ENCODE data around the gene MDC1. TPM values are rescaled to one million over a fixed set of nuclear protein-coding genes. Genes with fewer than 3 reads are reported as not detected.

MDC1 gene
- total and polyA plus RNA-seq, 2 of the 13 experiments (the other 11 are each of a cell fraction or from before 2014, with no cell fraction given), result 8.4 to 14.0 TPM

DNA sequence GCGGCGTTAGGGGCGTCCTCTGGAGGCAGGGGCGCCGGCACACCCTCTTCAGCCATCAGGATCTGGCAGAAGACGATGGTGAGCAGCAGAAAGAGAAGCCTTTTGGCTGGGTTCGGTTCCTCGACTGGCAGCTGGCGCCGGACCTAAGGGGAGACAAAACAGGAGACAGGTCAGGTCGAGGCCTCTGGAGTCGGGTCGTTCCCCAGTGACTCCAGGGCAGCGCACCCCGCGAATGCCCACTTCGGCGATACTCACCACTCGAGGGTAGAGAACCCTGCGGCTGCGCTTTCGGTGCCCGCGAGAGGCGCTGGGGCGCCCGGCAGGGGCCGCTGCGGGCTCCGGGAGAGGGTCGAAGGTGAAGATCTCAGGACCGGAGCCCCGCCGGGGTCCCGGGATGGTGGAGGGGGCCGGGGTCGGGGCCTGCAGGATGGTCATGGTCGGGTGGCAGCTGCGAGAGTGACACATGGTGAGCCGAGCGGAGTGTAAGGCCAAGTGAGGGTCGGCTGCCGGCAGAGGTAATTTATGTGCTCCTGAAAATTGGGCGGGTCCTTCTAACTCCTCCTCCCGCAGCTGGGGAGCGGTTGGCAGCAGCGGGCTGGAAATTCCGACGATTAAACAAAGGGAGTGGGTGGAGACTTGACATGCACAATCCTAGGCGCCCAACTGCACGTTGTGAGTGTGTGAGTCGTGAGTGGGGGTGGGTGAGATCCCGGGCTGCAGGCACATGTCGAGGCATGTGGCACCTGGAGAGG lies 27.1 kb upstream of the MDC1 start, which contains the start of gene IER3 (continued):
- TF ChIP-seq ZNF30 (CRISPR knock-in tag; IDR thresholded peaks at IDR 0.05) (no peak), MEIS2 (CRISPR knock-in tag; IDR thresholded peaks at IDR 0.05) (peak; percentile 75), ZNF251 (CRISPR knock-in tag; IDR thresholded peaks at IDR 0.05) (no peak), KDM1A (CRISPR knock-in tag; IDR thresholded peaks at IDR 0.05) (0 out of 2 replicates have a peak, but pooled peaks have one; percentile 50), ZNF850 (CRISPR knock-in tag; conservative IDR thresholded peaks at IDR 0.05) (no peak), ASH2L (IDR thresholded peaks at IDR 0.05; ENCODE audit: insufficient read length, low read depth, low read length) (no peak), ZNF816 (CRISPR knock-in tag; IDR thresholded peaks at IDR 0.05; ENCODE audit: borderline replicate concordance) (peak; percentile 88), NFYC (CRISPR knock-in tag; IDR thresholded peaks at IDR 0.05) (no peak), YEATS2 (CRISPR knock-in tag; IDR thresholded peaks at IDR 0.05; ENCODE audit: borderline replicate concordance) (peak; percentile 85; the same call in 1 of the 2 replicates), ZNF282 (IDR thresholded peaks at IDR 0.05; ENCODE audit: partially characterized antibody) (no peak), SMARCC2 (IDR thresholded peaks at IDR 0.05) (no peak), ZNF451 (CRISPR knock-in tag; IDR thresholded peaks at IDR 0.05) (peak; percentile 83), CBX2 (IDR thresholded peaks at IDR 0.05; ENCODE audit: low read depth, low read length) (no peak), CBX2 (CRISPR knock-in tag; IDR thresholded peaks at IDR 0.05; ENCODE audit: low read depth) (no peak), RBM22 (optimal IDR thresholded peaks at IDR 0.05; ENCODE audit: low read length) (peak; percentile 99), ZNF431 (CRISPR knock-in tag; IDR thresholded peaks at IDR 0.05; ENCODE audit: borderline replicate concordance, low read depth) (peak; percentile 8; the same call in 1 of the 2 replicates), KAT8 (CRISPR knock-in tag; IDR thresholded peaks at IDR 0.05) (peak; percentile 83), NCOA2 (CRISPR knock-in tag; IDR thresholded peaks at IDR 0.05) (peak; percentile 73), CBFB (CRISPR knock-in tag; IDR thresholded peaks at IDR 0.05) (0 out of 2 replicates have a peak, but pooled peaks have one; percentile 35), ZNF749 (CRISPR knock-in tag; IDR thresholded peaks at IDR 0.05; ENCODE audit: borderline replicate concordance) (no peak; the same call in 1 of the 2 replicates)
- TF ChIP-seq, protein P1, sequence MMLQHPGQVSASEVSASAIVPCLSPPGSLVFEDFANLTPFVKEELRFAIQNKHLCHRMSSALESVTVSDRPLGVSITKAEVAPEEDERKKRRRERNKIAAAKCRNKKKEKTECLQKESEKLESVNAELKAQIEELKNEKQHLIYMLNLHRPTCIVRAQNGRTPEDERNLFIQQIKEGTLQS (CRISPR knock-in tag; IDR thresholded peaks at IDR 0.05), result peak; percentile 70; the same call in 1 of the 2 replicates
- TF ChIP-seq, protein P2, sequence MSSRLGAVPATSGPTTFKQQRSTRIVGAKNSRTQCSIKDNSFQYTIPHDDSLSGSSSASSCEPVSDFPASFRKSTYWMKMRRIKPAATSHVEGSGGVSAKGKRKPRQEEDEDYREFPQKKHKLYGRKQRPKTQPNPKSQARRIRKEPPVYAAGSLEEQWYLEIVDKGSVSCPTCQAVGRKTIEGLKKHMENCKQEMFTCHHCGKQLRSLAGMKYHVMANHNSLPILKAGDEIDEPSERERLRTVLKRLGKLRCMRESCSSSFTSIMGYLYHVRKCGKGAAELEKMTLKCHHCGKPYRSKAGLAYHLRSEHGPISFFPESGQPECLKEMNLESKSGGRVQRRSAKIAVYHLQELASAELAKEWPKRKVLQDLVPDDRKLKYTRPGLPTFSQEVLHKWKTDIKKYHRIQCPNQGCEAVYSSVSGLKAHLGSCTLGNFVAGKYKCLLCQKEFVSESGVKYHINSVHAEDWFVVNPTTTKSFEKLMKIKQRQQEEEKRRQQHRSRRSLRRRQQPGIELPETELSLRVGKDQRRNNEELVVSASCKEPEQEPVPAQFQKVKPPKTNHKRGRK (CRISPR knock-in tag; IDR thresholded peaks at IDR 0.05), result no peak
- TF ChIP-seq, protein P3, sequence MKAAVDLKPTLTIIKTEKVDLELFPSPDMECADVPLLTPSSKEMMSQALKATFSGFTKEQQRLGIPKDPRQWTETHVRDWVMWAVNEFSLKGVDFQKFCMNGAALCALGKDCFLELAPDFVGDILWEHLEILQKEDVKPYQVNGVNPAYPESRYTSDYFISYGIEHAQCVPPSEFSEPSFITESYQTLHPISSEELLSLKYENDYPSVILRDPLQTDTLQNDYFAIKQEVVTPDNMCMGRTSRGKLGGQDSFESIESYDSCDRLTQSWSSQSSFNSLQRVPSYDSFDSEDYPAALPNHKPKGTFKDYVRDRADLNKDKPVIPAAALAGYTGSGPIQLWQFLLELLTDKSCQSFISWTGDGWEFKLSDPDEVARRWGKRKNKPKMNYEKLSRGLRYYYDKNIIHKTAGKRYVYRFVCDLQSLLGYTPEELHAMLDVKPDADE (CRISPR knock-in tag; IDR thresholded peaks at IDR 0.05), result peak; percentile 86; the same call in 1 of the 2 replicates
- TF ChIP-seq, protein P4, sequence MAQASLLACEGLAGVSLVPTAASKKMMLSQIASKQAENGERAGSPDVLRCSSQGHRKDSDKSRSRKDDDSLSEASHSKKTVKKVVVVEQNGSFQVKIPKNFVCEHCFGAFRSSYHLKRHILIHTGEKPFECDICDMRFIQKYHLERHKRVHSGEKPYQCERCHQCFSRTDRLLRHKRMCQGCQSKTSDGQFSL (CRISPR knock-in tag; IDR thresholded peaks at IDR 0.05), result no peak
- TF ChIP-seq, protein P5, sequence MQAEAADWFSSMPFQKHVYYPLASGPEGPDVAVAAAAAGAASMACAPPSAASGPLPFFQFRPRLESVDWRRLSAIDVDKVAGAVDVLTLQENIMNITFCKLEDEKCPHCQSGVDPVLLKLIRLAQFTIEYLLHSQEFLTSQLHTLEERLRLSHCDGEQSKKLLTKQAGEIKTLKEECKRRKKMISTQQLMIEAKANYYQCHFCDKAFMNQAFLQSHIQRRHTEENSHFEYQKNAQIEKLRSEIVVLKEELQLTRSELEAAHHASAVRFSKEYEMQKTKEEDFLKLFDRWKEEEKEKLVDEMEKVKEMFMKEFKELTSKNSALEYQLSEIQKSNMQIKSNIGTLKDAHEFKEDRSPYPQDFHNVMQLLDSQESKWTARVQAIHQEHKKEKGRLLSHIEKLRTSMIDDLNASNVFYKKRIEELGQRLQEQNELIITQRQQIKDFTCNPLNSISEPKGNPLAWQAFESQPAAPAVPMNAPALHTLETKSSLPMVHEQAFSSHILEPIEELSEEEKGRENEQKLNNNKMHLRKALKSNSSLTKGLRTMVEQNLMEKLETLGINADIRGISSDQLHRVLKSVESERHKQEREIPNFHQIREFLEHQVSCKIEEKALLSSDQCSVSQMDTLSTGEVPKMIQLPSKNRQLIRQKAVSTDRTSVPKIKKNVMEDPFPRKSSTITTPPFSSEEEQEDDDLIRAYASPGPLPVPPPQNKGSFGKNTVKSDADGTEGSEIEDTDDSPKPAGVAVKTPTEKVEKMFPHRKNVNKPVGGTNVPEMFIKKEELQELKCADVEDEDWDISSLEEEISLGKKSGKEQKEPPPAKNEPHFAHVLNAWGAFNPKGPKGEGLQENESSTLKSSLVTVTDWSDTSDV (CRISPR knock-in tag; IDR thresholded peaks at IDR 0.05), result peak; percentile 73; the same call in 1 of the 2 replicates

Measured in HepG2 (cell line).